Measurements from ENCODE around the gene CBLN3.

CBLN3 gene

DNA sequence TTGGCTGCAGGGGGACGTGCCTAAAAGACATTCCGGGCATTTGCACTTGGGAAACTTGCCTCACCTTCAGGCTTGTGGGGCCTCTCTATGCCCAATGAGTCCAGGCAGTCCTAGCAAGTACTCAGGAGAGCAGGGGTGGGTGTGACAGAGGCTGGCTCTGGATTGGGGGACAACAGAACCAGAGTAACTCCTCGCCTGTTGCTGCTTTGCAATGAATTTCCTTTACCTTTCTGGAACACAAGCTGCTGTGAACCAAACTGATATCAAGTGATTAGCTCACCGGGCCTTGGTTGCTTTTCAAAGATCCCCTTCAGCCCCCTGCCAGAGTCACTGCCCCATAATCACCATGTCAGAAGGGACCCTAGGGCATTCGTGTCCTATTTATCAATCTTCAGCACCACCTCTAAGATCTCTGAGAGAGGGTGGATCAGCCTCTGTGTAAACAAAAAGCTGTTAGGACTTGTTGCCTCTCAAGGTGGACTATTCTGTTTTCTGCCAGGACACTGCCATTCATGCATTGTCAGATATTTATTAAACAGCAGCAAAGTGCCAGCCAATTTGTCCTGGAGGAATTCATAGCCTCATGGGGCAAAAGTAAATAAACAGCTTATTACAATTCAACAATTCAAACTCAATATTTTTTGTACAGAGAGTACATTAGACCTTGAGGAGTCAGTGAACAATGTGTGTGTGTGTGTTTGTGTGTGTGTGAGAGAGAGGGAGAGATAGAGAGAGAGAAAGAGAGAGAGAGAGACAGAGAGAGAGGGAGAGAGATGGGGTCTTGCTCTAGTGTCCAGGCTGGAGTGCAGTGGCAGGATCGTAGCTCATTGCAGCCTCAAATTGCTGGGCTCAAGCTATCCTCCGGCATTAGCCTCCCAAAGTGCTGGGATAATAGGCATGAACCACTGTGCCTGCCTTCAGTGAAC is 50.2 kb downstream of the CBLN3 start:
- TF ChIP-seq, protein P1, sequence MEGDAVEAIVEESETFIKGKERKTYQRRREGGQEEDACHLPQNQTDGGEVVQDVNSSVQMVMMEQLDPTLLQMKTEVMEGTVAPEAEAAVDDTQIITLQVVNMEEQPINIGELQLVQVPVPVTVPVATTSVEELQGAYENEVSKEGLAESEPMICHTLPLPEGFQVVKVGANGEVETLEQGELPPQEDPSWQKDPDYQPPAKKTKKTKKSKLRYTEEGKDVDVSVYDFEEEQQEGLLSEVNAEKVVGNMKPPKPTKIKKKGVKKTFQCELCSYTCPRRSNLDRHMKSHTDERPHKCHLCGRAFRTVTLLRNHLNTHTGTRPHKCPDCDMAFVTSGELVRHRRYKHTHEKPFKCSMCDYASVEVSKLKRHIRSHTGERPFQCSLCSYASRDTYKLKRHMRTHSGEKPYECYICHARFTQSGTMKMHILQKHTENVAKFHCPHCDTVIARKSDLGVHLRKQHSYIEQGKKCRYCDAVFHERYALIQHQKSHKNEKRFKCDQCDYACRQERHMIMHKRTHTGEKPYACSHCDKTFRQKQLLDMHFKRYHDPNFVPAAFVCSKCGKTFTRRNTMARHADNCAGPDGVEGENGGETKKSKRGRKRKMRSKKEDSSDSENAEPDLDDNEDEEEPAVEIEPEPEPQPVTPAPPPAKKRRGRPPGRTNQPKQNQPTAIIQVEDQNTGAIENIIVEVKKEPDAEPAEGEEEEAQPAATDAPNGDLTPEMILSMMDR (IDR thresholded peaks at IDR 0.05; ENCODE audit: low read depth, low read length): no peak
- no peak overlapping the region for H3K4me3 ChIP-seq (replicated peaks in 1 of 2; ENCODE audit: low read depth in 2 of 2, low read length in 2 of 2)
- DNase-seq (ENCODE audit: low read depth in 2 of 2): no peak

GRCh38 chr14:24378327-24378726 is 51.1 kb downstream of the CBLN3 start:
- DNase-seq (ENCODE audit: low read depth in 2 of 2): no peak
- TF ChIP-seq, protein P1 (IDR thresholded peaks at IDR 0.05; ENCODE audit: low read depth, low read length): no peak

DNA sequence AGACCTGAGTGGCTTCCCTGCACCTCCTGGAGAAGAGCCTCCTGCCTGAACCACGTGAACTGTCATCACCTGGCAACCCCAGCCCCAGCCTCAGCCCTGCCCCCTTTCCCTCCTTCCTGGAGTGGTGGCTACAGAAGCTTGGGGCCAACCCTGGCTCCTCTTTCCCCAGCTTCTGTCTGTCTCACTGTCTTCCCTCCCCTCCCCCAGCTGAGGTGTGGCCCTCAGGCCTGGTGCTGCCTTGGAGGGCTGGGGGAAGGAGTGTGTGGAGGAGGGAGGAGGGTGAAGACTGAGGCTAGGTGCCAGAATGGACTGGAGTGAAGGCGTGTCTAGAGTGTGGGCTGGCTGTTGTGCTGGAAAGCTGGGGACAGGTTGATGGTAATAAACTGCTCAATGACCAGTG is 51.8 kb downstream of the CBLN3 start:
- TF ChIP-seq, protein P1 (IDR thresholded peaks at IDR 0.05; ENCODE audit: low read depth, low read length): no peak
- H3K4me3 ChIP-seq (replicated peaks in 1 of 2; ENCODE audit: low read depth in 2 of 2, low read length in 2 of 2): no peak overlapping the region
- no peak for DNase-seq (ENCODE audit: low read depth in 2 of 2)

More at GRCh38 chr14:24378327-24378726, 51.1 kb downstream of the CBLN3 start:
- no peak overlapping the region for H3K4me3 ChIP-seq (replicated peaks in 1 of 2; ENCODE audit: low read depth in 2 of 2, low read length in 2 of 2)

DNA sequence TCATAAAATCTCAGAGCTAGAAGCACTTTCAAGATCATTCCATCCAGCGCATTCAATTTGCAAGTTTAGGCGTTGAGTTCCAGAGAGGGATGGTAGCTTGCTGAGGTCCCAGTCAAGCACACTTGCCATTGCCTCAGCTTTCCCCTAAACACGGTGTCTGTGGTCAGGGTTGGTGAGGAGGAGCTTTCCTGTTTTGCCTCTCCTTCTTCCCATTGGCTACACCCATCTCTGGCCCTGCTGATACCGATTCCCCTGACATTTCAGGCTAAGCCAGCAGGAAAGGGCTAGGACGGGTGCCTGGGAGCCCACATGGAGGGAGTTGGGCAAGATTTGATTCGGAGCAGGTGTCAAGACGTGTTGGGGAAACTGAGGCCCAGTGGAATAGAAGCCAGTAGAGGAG is 52.3 kb downstream of the CBLN3 start:
- TF ChIP-seq, protein P1 (IDR thresholded peaks at IDR 0.05; ENCODE audit: low read depth, low read length): no peak
- no peak overlapping the region for H3K4me3 ChIP-seq (replicated peaks in 1 of 2; ENCODE audit: low read depth in 2 of 2, low read length in 2 of 2)
- no peak for DNase-seq (ENCODE audit: low read depth in 2 of 2)

All from cardiac fibroblast (primary cell).